Motor neuron (in vitro differentiated cells): ENCODE measurements around the gene UNC5A. TPM values are rescaled to one million over a fixed set of nuclear protein-coding genes. Genes with fewer than 3 reads are reported as not detected.

Source experiments
- ATAC-seq, 8 experiments: fragments of 200-7000 bp; cut with Tn5 transposase; replicated peaks in 6 of 8; 2 replicates each; pipeline ENCODE4 v1.8.0; 2021; ENCODE audit warnings: mild to moderate bottlenecking in 8 of 8, moderate library complexity in 8 of 8
- H3K27ac ChIP-seq, 2 donors: fragments of 250-450 bp; sonication (Bioruptor Pico); 2 replicates each; pipeline ENCODE4 v1.9.0; 2021; ENCODE audit warnings: antibody characterized with exemption in 2 of 2, mild to moderate bottlenecking in 2 of 2, moderate library complexity in 1 of 2
- H3K4me1 ChIP-seq, 2 donors: fragments of 250-450 bp; sonication (Bioruptor Pico); replicated peaks in 1 of 2; 2 replicates each; pipeline ENCODE4 v1.6.1; 2021; ENCODE audit warnings: antibody characterized with exemption in 2 of 2, mild to moderate bottlenecking in 2 of 2, moderate library complexity in 1 of 2
- H3K4me3 ChIP-seq, 5 donors: fragments of 250-450 bp; sonication (Bioruptor Pico); 2 replicates each; pipeline ENCODE4 v1.9.0; 2021; ENCODE audit warnings: antibody characterized with exemption in 5 of 5, mild to moderate bottlenecking in 5 of 5, moderate library complexity in 4 of 5
- WGBS, 10 experiments: fragments of 450-650 bp; shearing (Covaris generic); methylation state at CpG; one replicate each; pipeline ENCODE4 v1.0.0; 2022; 5-methylcytosine and 5-hydroxymethylcytosine counted together
- in situ Hi-C, 9 experiments: fragments of 400-800 bp; cut with MboI; loops; one replicate each; pipeline ENCODE4 v1.15.0; 2021; ENCODE audit warnings: low sequenced_read_pairs in 9 of 9, low pct_unique_long_range_greater_than_20kb in 2 of 9; ENCODE audit not compliant: unreplicated experiment in 9 of 9
- total RNA-seq, 8 experiments: library from RNA; unstranded; fragments of 300-600 nt; gene quantifications; 2 replicates each; pipeline versions ENCODE4 v1.2.3 to v1.2.4, GENCODE V29; 2022

UNC5A gene
- total RNA-seq, 8 experiments from 2014 or later, result 0.22 to 4.4 (median 0.92) TPM

DNA sequence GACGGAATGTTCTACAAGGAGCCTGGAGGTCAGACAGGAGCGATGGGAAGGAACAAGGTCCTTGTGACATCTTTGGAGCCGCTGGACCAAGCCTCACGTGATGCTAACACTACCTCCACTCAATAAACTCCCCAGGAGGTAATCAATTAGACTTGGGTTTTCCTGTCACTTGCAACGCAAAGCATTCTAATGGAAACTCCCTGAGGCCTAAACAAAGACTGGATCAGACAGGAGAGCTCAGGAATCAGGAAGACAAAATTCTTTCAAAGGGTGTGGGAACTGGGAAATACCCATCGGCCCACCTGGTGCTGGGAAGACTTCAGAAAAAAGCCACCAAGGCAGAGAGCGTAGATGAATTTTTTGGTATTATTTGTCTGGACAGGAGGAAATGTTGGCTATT is 22.3 kb upstream of the UNC5A start:
- Histone ChIP-seq H3K4me1 (peaks cover 0 to 4% of the 10 kb centered on the region in 2 donors), H3K27ac (no peak overlapping the region), H3K4me3 (no peak overlapping the region)
- in situ Hi-C loops, result no loop called here
- 20 to 70% (median 47%) methylated on average over 1 to 6 of the region's 7 CpGs; no CpG with 5 or more reads in 2 of the 10 experiments for WGBS, 10 experiments
- no peak for ATAC-seq

DNA sequence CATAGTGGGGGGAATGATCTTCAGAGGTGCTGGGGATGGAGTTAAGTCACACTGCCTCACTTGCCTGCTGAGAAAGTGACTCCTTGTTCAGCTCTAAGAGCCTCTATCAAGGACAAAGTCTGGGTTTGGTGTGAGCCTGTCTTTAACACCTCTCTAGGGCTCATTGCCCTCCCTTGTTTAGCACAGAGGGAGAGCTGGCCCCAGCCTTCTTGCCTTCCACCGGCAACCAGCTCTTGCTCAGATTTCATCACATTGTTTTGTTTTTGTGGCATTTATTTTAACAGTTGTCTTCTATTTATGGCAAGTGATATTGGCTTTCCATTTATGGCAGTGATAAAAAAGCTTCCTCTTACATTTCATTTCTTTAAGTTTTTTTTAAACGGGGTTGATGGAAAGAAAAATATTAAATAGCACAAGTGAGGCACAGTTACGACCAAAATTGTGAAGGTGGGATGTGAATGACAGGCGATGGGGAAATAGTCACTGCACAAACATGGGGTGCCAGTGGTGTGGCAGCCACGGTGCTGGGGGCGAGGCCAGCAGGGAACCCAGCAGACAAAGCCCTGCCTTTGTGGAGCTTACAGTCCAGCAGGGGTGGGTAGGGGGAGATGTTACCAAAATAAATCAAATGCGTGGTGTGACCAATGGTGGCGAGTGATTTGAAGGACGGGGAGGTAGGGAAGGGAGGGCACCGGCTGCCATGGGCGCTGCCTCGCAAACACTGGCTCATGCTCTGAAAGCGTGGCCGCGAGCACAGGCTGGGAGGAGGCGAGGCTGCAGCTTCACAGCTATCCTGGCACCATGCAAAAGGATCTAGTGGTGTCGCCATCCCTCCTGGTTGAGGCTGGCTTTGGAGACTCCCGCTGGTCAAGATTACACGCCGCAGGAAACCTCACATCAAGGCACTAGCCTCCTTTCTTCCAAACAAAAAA is 21.2 kb upstream of the UNC5A start:
- no peak overlapping the region for H3K4me3 ChIP-seq
- peaks cover 0 to 4% of the 10 kb centered on the region in 2 donors for H3K4me1 ChIP-seq
- WGBS, 10 experiments, result 8 to 100% (median 54%) methylated on average over 1 to 17 of the region's 20 CpGs
- no peak overlapping the region for H3K27ac ChIP-seq
- in situ Hi-C loops, result no loop called here
- ATAC-seq, result peak in 2 of 8 experiments; percentile 33 to 35

DNA sequence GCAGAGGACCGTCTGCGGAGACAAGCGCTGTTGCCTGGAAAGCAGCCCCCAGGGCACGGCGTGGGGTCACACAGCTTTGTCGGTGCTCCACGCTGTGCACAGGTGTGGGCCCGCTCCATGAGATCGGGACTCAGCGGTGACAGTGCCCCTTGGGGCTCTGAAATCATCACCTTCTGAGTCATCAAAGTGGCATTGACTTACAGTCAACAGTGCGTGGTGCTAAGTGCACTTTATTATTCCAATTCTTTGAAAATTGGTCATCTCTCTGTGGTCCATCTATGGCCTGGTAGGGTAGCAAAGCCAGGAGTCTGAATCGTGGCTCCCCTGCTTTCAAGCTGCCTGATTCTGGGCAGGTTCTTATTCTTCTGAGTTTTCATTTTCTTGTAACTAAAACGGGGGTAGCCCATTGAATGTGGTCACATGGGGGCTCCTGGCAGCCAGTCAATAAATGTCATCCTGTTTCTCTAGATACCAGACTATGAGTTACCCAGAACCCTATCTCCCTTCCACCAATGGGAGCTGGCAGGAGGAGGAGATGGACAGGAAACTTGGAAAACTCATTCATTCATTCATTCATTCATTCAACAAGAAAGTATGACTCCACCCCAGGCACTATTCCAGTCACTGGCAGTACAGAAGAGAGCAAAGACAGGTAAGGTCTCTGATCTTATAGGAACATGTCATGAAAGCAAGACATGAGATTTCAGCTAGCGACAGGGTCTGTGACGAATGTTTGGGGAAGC is 20.3 kb upstream of the UNC5A start:
- 23 to 100% (median 53%) methylated on average over 2 to 9 of the region's 15 CpGs for WGBS, 10 experiments
- Histone ChIP-seq H3K4me3 (no peak overlapping the region), H3K27ac (no peak overlapping the region), H3K4me1 (peaks cover 0 to 4% of the 10 kb centered on the region in 2 donors)
- peak in 6 of 8 experiments; percentile 63 to 96 (median 92) for ATAC-seq
- in situ Hi-C loops, result no loop called here

DNA sequence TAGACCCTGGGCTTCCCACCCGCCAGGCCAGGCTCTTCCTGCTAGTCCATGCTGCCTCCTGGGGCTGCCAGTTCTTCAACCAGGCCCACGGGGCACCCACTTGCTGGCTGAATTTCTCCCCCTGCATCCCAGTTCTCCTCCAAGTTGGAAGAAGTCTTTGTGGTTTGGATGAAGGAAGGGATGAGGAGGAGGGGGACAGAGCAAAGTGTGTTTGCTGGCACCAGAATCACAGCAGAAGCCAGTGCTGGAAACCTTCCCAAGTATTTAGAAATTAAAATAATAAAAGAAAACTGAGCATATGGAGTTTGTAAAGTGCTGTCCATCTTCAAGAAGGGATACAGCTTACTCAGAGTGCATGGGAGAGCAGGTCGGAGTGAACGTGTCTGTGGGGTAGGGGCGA is 19.4 kb upstream of the UNC5A start:
- 8 to 84% (median 51%) methylated on average over 1 to 3 of the region's 5 CpGs; no CpG with 5 or more reads in 4 of the 10 experiments for WGBS, 10 experiments
- no peak overlapping the region for H3K4me3 ChIP-seq
- no peak for ATAC-seq
- H3K4me1 ChIP-seq, result peaks cover 0 to 4% of the 10 kb centered on the region in 2 donors
- in situ Hi-C loops, result no loop called here
- no peak overlapping the region for H3K27ac ChIP-seq

DNA sequence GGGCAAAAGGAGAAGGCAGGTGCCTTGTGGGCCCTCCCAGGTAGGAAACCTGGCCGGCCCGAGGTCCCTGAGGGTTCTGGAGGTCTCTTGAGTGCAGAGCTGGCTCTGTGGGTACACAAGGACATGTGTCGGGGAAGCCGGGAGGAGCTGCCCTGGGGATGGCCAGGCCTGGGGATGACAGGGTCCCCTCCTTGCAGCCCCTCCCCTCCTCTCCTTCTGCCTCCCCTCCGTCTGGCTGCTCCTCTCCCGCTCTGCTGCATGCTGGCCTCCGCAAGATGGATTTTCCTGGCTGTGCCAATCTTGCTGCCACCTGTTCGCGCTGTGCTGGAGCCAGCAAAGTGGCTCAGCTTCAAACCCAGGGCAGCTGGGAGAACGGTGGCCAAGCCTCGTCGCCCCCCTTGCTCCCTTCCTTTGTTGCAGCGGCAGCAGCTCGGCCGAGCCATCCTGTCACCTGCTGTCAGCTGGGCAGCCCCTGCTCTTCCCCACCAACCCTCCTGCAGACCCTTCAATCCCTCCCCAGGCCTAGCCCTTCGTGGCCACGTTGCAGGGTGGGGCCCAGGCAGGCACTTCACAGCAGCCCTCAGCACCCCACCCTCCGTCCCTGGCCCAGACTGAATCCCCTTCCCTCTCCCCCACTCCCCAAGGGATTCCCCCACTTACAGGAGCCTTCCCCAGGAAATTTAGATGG is 17.6 kb upstream of the UNC5A start:
- Histone ChIP-seq H3K27ac (no peak overlapping the region), H3K4me1 (peaks cover 0 to 4% of the 10 kb centered on the region in 2 donors), H3K4me3 (no peak overlapping the region)
- in situ Hi-C loops, result no loop called here
- 0 to 100% (median 47%) methylated on average over 2 to 7 of the region's 18 CpGs; no CpG with 5 or more reads in 6 of the 10 experiments for WGBS, 10 experiments
- no peak for ATAC-seq

DNA sequence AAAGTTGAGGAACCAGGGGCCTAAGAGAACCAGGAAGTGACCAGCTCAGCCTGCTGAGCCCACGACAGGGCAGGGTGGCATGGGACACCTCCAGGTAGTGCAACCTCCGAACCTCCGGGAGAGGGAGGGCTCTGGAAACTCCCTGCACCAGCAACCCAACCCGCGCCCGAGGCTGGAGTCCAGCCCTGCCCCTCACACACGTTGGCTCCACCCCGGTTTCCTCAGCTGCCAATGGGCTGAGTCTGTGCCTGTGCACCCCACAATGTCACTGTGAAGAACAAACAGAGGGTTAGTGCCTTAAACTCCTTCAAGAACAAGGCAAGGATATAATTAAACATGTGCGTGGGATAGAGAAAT is 17.0 kb upstream of the UNC5A start:
- H3K4me1 ChIP-seq, result no peaks in the 10 kb centered on the region
- ATAC-seq, result peak in 3 of 8 experiments; percentile 42 to 81 (median 80)
- in situ Hi-C loops, result no loop called here
- WGBS, 10 experiments, result 20 to 40% (median 25%) methylated on average over 1 to 3 of the region's 9 CpGs; no CpG with 5 or more reads in 6 of the 10 experiments
- no peak overlapping the region for H3K27ac ChIP-seq
- no peak overlapping the region for H3K4me3 ChIP-seq

DNA sequence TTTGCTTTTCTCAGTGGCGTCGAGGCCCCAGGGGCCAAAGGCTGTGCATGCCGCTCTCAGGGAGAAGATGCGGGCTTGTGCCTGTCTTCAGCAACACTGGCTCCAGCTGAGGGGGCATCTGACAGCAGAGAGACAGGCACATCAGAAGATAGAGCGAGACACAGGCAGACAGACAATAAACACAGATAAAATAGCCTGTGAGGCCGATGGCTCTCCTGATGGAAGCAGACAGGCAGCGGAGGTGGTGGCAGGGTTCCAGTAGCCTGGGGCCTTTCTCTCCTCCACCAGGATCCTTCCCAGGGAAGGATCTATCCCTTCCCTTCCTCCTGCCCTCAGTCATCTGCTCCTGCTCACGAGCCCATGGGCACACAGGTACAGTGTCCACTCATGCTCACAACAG is 16.6 kb upstream of the UNC5A start:
- no peaks in the 10 kb centered on the region for H3K4me1 ChIP-seq
- in situ Hi-C loops, result no loop called here
- H3K27ac ChIP-seq, result no peak overlapping the region
- WGBS, 10 experiments, result 40 to 70% (median 60%) methylated on average over 1 to 5 of the region's 8 CpGs; no CpG with 5 or more reads in 4 of the 10 experiments
- no peak overlapping the region for H3K4me3 ChIP-seq
- ATAC-seq, result peak in 1 of 8 experiments; percentile 41

DNA sequence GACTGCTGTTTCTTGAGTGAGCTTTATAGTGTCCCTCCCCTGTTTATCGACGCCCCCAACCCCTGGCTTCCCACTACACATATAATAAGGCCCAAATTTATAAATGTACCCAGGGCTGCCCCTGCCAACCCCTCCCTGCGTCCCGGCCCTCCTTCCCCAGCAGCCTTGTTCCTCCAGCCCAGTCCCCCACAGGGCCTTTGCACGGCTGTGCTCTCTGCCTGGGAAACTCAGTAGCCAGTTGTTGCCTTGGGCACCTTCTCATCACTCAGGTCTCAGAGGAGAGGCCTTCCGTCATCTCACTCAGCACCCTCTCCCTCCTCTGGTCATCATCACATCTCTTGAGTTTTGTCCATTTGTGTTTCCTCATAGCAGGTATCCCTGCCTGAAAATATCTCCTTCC is 15.8 kb upstream of the UNC5A start:
- H3K4me3 ChIP-seq, result no peak overlapping the region
- H3K4me1 ChIP-seq, result no peaks in the 10 kb centered on the region
- WGBS, 10 experiments, result 50 to 61% methylated on average over 1 to 3 of the region's 6 CpGs; no CpG with 5 or more reads in 8 of the 10 experiments
- H3K27ac ChIP-seq, result no peak overlapping the region
- in situ Hi-C loops, result no loop called here
- no peak for ATAC-seq

DNA sequence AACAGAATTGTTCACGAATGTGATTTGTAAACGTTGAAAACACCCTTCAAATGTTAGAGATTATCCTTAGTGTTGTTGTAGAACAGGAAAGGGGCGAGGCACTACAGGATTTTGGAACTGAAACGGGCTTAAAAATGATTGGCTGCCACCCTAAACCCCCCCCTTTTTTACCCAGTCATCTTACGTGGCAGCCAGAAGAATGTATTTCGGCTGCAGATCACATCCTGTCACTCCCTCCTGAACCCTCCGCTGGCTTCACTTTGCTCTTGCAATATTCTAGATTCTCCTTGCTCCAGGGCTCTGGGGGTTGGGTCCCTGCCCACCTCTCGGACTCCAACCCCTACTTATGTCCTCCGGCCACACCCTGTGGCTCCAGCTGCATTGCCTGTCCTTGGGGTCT is 13.9 kb upstream of the UNC5A start:
- 7 to 40% (median 35%) methylated on average over 1 to 7 of the region's 9 CpGs; no CpG with 5 or more reads in 3 of the 10 experiments for WGBS, 10 experiments
- peak in 2 of 8 experiments; percentile 25 to 42 for ATAC-seq
- H3K4me1 ChIP-seq, result no peaks in the 10 kb centered on the region
- no peak overlapping the region for H3K4me3 ChIP-seq
- in situ Hi-C loops, result no loop called here
- H3K27ac ChIP-seq, result no peak overlapping the region

DNA sequence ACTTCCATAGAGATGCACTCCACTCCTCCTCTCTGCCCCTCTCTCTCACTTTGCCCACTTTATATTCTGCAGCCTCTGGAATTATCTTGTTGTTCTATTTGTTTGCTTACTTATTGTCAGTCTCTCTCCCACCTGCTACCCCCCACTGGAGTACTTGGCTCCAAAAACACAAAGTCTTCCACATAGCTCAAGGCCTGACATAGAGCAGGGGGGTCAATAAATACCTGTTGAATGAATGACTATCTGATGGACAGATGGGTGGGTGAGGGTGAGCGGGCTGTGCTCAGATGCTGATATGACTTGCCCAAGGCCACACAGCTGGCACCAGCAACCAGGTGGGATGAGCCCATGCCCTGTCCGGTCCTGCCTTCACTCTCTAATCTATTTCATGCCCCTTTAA is 13.4 kb upstream of the UNC5A start:
- no peak for ATAC-seq
- no peak overlapping the region for H3K4me3 ChIP-seq
- in situ Hi-C loops, result no loop called here
- no peak overlapping the region for H3K27ac ChIP-seq
- no peaks in the 10 kb centered on the region for H3K4me1 ChIP-seq
- WGBS, 10 experiments, result 0 to 100% (median 27%) methylated on average over 1 to 2 of the region's 2 CpGs; no CpG with 5 or more reads in 6 of the 10 experiments

DNA sequence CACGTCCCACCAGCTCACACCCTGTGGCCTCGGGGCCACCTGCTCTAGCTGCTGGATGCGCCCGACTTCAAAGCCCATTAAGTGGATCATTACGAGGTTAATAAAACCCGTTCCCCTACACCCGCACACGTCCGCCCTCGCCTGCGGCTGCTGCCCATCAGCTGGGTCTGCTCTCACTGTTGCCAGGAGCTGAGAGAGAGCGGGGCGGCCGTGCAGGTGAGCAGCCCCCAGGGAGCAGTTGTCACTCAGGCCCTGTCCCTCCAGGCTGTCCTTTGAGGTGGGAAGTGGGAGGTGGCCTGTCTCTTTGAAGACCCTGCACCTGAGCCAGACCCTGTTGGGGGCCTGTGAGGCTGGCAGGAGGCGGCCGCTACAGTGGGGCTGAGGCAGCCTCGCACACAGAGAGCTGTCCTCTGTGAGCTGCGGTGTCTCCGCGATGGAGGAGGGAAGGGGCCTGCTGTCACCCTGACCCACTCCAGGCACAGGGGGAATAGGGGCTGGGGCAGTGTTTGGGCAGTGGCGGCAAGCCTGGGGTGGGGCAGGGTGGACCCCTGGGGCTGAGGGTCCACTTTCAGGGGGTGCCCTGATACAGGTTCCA is 12.8 kb upstream of the UNC5A start:
- 4 to 80% (median 27%) methylated on average over 3 to 5 of the region's 21 CpGs; no CpG with 5 or more reads in 7 of the 10 experiments for WGBS, 10 experiments
- Histone ChIP-seq H3K27ac (no peak overlapping the region), H3K4me3 (no peak overlapping the region), H3K4me1 (peaks cover 0 to under 1% of the 10 kb centered on the region in 2 donors)
- in situ Hi-C loops, result no loop called here
- ATAC-seq, result peak in 4 of 8 experiments; percentile 18 to 68 (median 64)

DNA sequence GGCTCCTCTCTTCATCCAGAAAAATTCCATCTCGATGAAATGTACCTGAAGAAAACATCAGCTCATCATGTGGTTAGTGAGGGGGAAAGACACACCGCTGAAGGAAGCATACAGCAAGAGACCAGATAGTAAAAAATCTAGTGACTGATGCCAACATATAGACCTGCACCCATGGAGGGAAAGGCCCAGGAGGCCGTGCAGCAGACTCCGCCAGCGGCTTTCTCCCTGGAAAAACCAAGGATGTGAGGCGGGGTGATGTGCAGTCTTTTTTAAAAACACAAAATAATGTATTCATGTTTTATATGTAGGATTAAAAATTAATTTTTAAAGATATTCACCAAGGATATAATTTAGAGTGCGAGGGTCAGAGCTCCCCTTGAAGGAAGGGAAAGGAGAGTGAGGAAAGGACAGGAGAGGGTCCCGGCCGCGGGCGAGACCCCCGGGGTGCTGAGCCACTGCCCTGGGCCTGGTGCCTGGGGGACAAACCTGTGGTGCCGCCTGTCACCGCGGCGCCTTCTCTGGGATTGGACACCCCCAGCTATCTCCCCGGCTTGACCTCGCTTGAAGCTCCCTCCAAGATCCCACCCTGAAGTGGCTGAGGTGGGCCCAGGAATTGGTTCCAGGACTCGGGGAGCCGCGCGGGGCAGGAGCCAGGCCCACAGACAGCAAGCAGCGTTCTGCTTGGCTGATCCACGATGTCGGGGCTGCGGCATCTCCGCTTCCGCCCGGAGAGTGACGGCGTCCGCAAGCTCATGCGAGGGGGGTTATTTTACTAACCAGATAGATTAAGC is 12.1 kb upstream of the UNC5A start:
- Histone ChIP-seq H3K4me1 (peaks cover 0 to 6% of the 10 kb centered on the region in 2 donors), H3K27ac (no peak overlapping the region), H3K4me3 (no peak overlapping the region)
- 56 to 93% (median 78%) methylated on average over 2 to 12 of the region's 33 CpGs; no CpG with 5 or more reads in 2 of the 10 experiments for WGBS, 10 experiments
- no peak for ATAC-seq
- in situ Hi-C loops, result no loop called here
